Ramos (cell line): Measurements from ENCODE around the gene CCNB2.
"Not testable (repeated sequence)": the region's sequence is repeated elsewhere in the genome, so short reads cannot be mapped to it uniquely, and the experiment has no call there.

Experiments used
- in situ Hi-C: fragments of 300-500 bp; cut with MboI; formaldehyde crosslinking; loops from one replicate; pipeline ENCODE4 v1.14.3; 2022; ENCODE audit warnings: low sequenced_read_pairs; ENCODE audit not compliant: unreplicated experiment

CCNB2 gene

DNA sequence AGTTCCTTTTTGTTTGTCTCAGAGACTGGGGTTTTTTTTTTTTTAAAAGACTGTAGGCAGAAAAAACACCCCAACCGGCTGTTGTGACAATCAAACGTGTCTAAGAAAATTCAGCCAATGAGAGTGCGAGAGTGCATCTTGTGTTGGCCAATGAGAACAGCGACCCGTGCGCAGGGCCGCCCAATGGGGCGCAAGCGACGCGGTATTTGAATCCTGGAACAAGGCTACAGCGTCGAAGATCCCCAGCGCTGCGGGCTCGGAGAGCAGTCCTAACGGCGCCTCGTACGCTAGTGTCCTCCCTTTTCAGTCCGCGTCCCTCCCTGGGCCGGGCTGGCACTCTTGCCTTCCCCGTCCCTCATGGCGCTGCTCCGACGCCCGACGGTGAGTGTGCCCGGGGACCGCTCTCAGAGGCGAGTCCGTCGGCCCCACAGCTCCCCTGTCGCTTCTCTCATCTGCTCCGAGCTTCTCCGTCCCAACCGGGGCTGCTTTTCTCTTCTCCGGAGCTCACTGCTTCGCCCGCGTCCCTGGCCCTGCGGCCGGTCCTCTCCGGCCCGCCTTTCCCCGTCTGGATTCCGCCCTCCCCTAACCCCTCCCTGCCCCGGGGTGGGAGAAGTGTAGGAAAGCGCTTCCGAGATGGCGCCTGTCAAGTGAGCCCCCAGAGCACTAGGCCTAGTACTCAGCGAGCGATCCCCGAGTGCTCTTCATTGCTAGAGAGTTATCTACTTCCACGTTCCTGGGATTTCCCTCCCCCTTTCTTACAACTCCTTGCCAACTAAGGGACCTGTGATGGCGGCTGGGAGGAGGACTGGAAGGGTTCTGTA is at the start of gene CCNB2:
CCNB2 (plus strand) TSS at position 235 of the 821 bp plus-strand sequence; CDS start at position 358, 123 bp downstream.
- in situ Hi-C loops, result no loop called here

DNA sequence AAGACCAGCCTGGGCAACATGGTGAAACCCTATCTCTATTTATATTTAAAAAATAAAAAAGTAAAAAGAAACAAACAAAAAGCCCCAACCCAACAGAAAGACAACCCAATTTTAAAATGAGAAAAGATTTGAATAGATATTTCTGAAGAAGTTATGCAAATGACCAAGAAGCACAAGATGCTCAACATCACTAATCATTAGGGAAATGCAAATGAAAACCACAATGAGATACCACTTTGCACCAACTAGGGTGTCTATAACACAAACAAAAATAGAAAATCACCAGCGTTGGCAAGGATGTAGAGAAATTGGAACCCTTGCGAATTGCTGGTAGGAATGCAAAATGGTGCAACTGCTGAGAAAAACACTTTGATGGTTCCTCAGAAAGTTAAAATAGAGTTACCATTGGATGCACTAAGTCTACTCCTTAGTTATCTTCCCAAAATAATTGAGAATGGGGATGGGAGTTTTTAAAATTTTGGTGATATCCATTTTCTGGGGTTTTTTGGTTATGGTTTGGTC is 45.8 kb upstream of the CCNB2 start:
- in situ Hi-C loops, result no loop called here

DNA sequence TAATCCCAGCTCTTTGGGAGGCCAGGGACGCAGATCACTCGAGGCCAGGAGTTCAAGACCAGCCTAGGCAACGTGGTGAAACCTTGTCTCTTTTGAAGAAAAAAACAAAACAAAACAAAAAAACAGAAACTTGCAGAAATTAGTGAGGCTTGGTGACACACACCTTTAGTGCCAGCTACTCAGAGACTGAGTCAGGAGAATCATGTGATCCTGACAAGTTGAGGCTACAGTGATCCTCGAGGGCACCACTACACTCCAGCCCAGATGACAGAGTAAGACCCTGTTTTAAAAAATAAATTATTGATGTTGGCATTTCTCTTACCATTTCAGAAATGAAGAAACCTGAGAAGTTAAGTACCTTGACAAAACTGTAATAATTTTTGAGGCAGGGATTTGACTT is 44.6 kb upstream of the CCNB2 start:
- in situ Hi-C loops, result no loop called here

DNA sequence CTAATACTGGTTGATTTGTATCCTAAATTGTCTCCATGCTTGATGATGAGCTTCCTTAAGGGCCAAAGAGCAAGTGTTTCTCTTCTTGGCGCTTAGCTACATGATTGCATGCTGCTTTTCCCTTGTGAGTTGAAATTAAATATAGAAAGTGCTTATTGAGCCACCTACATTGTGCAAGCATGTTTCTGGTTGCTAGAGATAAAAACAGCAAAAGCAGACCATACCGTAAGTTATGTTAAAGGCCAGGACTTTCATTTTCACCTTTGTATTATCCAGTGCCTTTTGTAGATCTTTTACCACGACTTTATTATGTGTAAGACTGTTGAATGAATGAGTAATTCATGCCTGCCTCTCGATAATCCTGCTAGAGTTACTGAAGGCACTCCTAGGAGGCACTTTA is 41.9 kb upstream of the CCNB2 start:
- in situ Hi-C loops, result no loop called here

DNA sequence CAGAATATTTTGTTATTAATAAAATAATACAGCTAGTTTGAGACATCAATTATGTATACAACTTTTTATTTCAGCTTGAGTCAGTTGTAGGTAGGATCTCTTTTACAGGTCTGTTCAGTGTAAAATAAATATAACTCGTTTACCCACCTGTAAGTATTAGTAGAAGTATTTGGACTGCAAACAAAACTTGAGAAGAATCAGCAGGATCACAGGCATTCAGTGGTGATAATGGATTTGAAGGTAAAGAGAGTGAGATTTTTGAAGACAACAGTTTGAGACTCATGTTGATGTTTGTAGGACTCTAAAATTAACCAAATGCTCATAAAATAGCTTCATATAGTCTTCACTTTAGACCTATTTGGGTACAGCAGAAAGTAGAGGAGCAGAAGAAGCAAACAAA is 35.5 kb upstream of the CCNB2 start:
- in situ Hi-C loops, result no loop called here

DNA sequence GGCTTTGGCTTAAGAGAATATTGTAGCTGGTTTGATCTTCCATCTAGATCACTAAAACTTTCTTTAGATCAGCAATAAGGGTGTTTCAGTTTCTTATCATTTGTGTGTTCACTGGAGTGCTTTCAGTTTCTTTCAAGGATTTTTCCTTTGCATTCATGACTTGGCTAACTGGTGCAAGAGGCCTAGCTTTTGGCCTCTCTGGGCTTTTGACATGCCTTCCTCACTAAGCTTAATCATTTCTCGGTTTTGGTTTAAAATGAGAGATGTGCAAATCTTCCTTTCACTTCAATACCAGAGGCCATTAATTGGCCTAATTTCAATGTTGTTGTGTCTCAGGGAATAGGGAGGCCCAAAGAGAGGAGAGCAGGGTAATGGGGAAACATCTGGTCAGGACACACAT is 30.3 kb upstream of the CCNB2 start:
- in situ Hi-C loops, result no loop called here

DNA sequence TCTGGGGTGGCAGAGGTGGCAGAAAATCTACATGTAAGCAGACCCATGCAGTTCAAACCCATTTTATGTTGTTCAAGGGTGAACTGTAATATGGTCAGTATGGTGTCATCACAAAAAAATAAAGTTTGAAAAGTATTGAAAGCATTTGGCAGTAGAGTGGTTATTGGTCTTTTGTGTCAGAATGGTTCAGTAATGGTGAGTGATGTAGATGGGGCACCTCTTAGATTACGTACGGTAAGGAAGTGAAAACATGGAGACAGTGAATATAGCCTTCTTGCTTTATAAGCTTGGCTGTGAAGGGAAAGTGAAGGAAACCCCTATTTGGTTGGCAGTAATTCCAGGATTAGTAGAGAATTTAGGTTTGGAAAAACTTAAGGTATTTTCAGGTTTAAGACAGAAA is 17.2 kb upstream of the CCNB2 start:
- in situ Hi-C loops, result no loop called here

DNA sequence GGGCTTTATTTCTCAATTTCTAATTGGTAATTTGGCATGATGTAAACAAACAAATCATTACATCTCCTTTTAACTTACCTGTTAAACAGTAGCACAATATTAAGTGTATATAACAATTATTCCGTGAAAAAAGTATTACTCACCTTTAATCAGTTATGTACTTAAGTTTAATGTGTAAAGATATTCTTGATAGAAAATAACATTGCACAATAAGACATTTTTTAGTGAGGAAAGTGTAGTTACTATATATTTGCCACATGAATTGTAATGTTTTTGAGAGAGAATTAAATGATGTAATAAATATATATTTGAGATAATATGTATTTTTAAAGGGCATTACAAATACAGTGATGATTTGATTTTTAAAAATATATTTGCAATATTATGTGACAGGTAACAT is 10.9 kb upstream of the CCNB2 start:
- in situ Hi-C loops, result no loop called here

DNA sequence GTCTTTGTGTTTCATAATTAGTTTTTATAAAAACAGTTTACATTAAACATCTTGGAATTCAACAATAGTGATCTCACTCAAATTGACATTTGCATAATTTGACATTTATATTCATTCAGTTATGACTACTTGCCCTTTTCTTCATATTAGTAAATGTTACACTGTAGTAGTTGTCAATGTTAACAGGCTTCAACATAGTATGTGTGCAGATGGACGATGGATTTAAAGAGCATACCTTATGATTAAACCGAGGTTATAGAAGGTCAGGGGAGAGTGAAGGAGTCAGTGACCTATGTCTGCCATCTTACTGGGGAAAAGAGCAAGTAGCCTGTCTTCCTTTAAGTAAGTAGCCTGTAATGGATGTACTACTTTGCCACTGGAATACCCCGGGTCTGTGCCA is 8.5 kb upstream of the CCNB2 start:
- in situ Hi-C loops, result no loop called here

DNA sequence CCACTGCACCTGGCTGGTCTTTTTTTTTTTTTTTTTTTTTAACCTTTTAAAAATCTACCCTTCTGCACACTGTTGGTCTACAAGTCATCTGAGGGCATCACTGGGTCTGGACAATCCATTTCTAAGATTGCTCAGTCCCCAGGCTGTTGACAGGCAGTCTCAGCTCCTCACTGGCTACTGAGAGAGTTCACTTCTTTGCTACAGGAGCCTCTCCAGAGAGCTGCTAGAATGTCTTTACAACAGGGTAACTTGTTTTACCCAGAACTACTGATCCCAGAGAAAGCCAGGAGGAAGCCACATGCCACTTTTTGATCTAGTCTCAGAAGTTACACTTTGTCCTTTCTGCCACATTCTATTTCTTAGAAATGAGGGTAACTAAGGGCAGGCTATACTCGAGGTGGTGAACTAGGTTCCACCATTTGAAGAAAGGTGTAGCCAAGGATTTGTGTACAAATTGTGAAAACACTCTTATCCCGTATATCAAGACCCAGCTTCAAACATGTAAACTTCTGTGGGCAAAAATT is 5.7 kb upstream of the CCNB2 start:
- in situ Hi-C loops, result no loop called here

DNA sequence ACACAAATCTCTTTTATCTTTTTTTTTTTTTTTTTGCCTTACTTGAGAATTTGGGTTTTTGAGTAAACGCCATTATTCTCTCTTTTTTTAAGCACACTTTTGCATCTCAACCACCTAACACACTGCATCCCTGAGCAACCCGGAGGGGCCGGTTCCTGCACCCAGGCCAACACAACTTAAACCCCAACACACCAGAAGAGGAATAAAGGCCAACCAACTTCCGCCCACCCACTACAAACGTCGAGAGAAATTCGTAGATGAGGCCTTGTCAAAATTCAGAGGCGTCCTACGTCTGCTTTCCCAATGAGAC is 389 bp upstream of the CCNB2 start:
- in situ Hi-C loops, result no loop called here

DNA sequence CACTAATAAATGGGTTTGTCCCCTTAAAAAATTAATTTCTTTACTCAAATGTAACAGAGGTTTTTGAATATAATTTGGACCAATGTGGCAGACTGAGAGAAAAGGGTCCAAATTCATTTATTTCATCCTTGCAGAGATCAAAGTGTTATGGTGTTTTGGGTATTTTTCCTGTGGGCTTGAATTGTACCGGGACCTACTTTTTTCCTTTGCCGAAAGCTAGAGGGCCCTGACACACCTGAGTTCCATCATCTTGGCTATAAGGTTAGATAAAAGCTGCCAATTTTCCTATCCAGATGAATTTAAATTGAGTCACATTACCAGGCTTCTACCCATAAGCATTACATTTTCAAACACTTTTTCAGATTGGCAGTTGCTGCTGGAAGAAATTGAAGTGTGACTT is 908 bp downstream of the CCNB2 start:
- in situ Hi-C loops, result no loop called here

DNA sequence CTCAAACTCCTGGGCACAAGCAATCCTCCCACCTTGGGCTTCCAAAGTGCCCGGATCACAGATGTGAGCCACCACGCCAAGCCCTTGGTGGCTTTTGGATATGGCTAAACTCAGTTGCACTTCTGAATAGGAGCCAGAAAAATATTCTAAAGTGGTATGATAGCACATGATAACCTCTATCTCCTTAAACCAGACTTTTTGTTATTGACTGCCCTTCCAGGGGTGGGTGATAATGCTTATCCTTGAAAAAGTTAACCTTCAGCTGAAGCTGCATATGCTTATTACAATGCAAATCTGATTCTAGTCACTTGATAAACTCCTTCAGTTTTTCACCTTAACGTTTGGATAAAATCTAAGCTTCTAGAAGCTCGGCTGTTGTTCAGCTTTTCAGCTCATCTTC is 6.3 kb downstream of the CCNB2 start:
- in situ Hi-C loops, result no loop called here

DNA sequence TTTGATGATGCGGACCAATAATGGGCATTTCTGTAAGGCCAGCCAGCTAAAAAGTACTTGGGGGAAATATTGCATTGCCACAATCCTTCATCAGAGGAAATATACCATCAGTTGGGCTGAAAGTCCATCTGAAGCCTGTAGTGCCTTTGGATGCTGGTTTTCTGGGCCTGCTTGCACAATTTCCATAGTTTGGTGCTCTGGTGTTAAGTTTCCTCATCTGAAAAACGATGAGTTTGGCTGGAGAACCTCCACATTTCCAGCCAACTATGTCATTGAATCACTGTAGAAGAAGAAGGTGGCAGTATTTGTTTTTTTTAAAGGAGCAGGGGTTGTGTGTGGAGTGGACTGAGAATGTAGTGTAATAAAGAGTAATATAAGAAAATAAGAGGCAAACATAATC is 10.1 kb downstream of the CCNB2 start:
- in situ Hi-C loops, result no loop called here

DNA sequence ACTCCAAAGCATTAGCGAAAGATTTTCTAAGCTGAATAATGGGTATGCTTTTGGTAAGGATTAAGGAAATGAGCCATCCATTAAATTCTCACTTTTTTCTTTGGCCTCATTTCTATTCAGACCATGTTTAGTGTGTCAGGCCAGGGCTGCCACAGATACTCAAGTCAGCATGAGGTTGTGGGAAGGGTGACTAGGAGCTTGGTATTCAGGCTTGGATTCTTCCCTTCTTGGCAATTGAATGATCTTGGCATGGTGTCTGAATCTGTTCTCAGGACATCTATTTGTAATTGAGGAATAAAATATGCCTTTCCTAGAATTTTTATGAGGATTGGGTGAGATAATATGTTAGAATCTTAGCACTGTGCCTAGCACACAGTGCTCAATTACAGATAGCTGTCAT is 11.2 kb downstream of the CCNB2 start:
- in situ Hi-C loops, result no loop called here

DNA sequence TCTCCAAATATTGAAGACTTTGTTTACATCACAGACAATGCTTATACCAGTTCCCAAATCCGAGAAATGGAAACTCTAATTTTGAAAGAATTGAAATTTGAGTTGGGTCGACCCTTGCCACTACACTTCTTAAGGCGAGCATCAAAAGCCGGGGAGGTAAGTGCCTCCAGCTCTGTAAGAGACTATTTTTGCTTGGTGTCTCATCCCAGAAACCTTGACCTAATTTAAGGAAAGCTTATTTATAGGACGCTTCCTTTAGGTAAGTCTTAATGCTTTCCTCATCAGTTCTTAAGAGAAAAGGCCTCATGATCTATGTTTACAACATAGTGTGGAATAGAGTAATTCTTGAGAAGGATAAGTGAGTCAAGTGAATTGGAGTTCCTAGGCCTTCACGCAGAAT is 11.8 kb downstream of the CCNB2 start:
- in situ Hi-C loops, result no loop called here

DNA sequence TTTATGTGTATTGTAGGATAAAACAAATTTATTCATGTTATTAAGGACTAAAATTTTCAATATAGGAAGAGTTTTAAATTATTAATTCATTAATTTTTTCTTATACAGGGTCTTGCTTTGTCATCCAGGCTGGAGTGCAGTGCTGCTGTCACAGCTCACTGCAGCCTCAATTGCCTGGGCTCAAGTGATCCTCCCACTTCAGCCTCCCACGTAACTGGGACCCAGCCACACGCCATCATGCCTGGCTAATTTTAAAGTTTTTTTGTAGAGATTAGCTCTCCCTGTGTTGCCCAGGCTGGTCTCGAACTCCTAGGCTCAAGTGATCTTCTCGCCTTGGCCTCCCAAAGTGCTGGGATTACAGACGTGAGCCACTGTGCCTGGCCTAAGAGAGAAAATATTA is 14.7 kb downstream of the CCNB2 start:
- in situ Hi-C loops, result no loop called here

DNA sequence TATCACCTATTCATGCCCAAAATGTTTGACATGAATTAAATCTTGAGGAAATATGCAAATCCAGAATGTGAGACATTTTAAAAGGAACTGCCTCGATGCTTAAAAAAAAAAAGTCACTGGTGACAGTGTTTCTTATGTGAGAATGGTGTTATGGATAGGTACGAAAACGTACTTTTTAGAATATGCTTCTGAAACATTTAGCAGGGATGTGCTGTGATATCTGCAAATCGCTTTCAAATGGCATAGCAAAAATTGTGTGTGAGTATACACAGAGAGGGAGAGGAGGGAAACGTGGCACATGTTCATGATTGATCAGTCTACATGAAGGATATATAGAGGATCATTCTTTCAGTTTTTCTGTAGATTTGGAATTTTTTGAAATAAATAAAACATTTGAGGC is 16.0 kb downstream of the CCNB2 start:
- in situ Hi-C loops, result no loop called here

DNA sequence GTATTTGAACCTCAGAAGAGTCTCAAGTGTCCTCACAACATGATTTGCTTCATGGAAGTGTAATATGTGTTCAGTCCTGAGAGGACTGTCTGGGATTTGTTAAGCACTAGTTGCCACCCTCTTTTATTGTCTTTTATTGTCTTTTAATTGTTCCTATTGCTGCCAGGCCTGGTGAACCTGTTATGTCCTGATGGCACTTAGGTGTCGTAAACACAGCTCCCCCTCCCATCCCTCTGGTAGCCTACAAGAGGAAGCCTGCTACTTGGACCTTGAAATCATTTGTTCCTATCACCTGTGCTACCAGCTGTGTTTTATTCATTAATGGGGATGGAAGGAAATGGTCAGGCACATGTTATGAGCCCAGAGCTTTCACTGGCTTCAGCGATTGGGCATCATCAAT is 19.3 kb downstream of the CCNB2 start:
- in situ Hi-C loops, result no loop called here

DNA sequence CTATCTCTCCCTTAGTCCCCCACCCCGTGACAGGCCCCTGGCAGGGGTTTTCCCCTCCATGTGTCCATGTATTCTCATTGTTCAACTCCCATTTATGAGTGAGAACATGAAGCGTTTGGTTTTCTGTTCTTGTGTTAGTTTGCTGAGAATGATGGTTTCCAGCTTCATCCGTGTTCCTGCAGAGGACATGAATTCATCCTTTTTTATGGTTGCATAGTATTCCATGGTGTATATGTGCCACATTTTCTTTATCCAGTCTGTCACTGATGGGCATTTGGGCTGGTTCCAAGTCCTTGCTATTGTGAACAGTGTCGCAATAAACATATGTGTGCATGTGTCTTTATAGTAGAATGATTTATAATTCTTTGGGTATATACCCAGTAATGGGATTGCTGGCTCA is 20.7 kb downstream of the CCNB2 start:
- in situ Hi-C loops, result not testable (repeated sequence)

DNA sequence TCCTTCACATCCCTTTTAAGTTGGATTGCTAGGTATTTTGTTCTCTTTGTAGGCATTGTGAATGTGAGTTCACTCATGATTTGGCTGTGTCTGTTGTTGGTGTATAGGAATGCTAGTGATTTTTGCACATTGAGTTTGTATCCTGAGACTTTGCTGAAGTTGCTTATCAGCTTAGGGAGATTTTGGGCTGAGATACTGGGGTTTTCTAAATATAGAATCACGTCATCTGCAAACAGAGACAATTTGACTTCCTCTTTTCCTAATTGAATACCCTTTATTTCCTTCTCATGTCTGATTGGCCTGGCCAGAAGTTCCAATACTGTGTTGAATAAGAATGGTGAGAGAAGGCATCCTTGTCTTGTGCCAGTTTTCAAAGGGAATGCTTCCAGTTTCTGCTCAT is 22.3 kb downstream of the CCNB2 start:
- in situ Hi-C loops, result not testable (repeated sequence)

DNA sequence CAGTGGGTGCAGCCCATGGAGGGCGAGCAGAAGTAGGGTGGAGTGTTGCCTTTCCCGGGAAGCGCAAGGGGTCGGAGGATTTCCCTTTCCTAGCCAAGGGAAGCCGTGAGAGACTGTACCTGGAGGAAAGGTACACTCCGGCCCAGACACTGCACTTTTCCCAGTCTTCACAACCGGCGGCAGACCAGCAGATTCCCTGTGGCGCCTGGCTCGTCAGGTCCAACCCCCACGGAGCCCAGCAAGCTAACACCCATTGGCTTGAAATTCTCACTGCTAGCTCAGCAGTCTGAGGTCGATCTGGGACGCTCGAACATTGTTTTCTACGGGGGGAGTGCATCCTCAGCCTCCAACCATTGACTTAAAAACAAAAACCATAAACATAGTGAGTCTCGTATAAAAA is 26.5 kb downstream of the CCNB2 start:
- in situ Hi-C loops, result no loop called here
